Measurements from ENCODE around the gene AGO1. TPM values are rescaled to one million over a fixed set of nuclear protein-coding genes. Genes with fewer than 3 reads are reported as not detected.

Gene AGO1
- total and polyA plus RNA-seq, 2 of the 13 experiments (the other 11 are each of a cell fraction or from before 2014, with no cell fraction given) = 9.2 to 18.6 TPM

DNA sequence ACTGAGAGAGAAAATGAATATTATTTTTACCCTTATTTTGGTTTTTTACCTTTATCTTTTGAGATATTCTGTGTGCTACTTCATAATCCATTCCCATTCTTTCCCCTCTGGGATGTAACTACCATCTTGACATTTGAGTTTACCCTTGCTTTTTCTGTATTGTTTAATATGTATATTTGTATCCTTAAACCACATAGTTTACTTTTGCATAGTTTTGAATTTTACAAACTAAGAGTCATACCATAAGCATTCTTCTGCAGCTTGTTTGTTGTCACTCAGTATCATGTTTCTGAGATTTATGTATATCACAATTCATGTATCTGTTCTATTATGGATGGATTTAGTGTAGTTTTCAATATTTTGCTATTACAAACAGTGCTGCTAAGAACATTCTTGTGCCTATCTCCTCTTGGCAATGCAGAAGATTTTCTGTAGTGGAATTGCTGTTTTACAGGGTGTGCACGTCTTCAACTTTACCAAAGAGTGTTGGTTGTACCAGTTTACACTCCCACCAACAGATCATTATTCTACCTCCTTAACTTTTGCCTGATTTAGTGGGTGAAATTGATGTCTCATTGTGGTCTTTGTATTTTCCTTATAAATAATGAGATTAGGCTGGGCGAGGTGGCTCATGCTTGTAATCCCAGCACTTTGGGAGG is 12.2 kb upstream of the AGO1 start:
- H3K9ac ChIP-seq (ENCODE audit: insufficient read depth, low read depth, low read length) = no peak overlapping the region
- ATAC-seq (no peak), FAIRE-seq (no peak), DNase-seq (ENCODE audit: low spot score) (no peak)
- H3K4me1 ChIP-seq (ENCODE audit: insufficient read depth, low read length) = peaks cover 15% of the 10 kb centered on the region
- no peak for TF ChIP-seq YEATS2 (CRISPR knock-in tag; IDR thresholded peaks at IDR 0.05; ENCODE audit: borderline replicate concordance)
- TF ChIP-seq ZNF749 (CRISPR knock-in tag; IDR thresholded peaks at IDR 0.05; ENCODE audit: borderline replicate concordance) = no peak
- TF ChIP-seq ZNF549 (CRISPR knock-in tag; IDR thresholded peaks at IDR 0.05) = no peak
- no peak for TF ChIP-seq ZNF567 (CRISPR knock-in tag; IDR thresholded peaks at IDR 0.05; ENCODE audit: borderline replicate concordance)
- no peak for TF ChIP-seq MAFK (conservative IDR thresholded peaks at IDR 0.05 in 1 of 2, IDR thresholded peaks at IDR 0.05 in 1 of 2; ENCODE audit: low read length in 2 of 2)
- TF ChIP-seq, protein P1, sequence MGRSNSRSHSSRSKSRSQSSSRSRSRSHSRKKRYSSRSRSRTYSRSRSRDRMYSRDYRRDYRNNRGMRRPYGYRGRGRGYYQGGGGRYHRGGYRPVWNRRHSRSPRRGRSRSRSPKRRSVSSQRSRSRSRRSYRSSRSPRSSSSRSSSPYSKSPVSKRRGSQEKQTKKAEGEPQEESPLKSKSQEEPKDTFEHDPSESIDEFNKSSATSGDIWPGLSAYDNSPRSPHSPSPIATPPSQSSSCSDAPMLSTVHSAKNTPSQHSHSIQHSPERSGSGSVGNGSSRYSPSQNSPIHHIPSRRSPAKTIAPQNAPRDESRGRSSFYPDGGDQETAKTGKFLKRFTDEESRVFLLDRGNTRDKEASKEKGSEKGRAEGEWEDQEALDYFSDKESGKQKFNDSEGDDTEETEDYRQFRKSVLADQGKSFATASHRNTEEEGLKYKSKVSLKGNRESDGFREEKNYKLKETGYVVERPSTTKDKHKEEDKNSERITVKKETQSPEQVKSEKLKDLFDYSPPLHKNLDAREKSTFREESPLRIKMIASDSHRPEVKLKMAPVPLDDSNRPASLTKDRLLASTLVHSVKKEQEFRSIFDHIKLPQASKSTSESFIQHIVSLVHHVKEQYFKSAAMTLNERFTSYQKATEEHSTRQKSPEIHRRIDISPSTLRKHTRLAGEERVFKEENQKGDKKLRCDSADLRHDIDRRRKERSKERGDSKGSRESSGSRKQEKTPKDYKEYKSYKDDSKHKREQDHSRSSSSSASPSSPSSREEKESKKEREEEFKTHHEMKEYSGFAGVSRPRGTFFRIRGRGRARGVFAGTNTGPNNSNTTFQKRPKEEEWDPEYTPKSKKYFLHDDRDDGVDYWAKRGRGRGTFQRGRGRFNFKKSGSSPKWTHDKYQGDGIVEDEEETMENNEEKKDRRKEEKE (IDR thresholded peaks at IDR 0.05) = no peak
- TF ChIP-seq KLF15 (CRISPR knock-in tag; IDR thresholded peaks at IDR 0.05; ENCODE audit: borderline replicate concordance) = no peak
- no peak for TF ChIP-seq ZNF205 (CRISPR knock-in tag; IDR thresholded peaks at IDR 0.05)
- no peak for TF ChIP-seq RARA (CRISPR knock-in tag; IDR thresholded peaks at IDR 0.05)
- no peak for TF ChIP-seq NCOA2 (CRISPR knock-in tag; IDR thresholded peaks at IDR 0.05)
- TF ChIP-seq ZNF44 (CRISPR knock-in tag; IDR thresholded peaks at IDR 0.05) = no peak
- no peak for TF ChIP-seq NFKBIZ (CRISPR knock-in tag; IDR thresholded peaks at IDR 0.05)
- TF ChIP-seq ZNF83 (CRISPR knock-in tag; IDR thresholded peaks at IDR 0.05; ENCODE audit: borderline replicate concordance) = no peak
- no peak for TF ChIP-seq ZBTB20 (CRISPR knock-in tag; IDR thresholded peaks at IDR 0.05; ENCODE audit: borderline replicate concordance, low read depth)
- TF ChIP-seq ZNF543 (CRISPR knock-in tag; IDR thresholded peaks at IDR 0.05) = no peak
- no peak for TF ChIP-seq ZNF256 (CRISPR knock-in tag; conservative IDR thresholded peaks at IDR 0.05)
- no peak for TF ChIP-seq FOXC1 (CRISPR knock-in tag; IDR thresholded peaks at IDR 0.05; ENCODE audit: borderline replicate concordance)
- TF ChIP-seq, protein P2, sequence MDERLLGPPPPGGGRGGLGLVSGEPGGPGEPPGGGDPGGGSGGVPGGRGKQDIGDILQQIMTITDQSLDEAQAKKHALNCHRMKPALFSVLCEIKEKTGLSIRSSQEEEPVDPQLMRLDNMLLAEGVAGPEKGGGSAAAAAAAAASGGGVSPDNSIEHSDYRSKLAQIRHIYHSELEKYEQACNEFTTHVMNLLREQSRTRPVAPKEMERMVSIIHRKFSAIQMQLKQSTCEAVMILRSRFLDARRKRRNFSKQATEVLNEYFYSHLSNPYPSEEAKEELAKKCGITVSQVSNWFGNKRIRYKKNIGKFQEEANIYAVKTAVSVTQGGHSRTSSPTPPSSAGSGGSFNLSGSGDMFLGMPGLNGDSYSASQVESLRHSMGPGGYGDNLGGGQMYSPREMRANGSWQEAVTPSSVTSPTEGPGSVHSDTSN (CRISPR knock-in tag; IDR thresholded peaks at IDR 0.05) = no peak
- TF ChIP-seq ZNF253 (CRISPR knock-in tag; IDR thresholded peaks at IDR 0.05; ENCODE audit: borderline replicate concordance) = no peak
- no peak for TF ChIP-seq KDM5A (IDR thresholded peaks at IDR 0.05; ENCODE audit: borderline replicate concordance, low read length)
- H3K9me3 ChIP-seq (ENCODE audit: low read length) = no peaks in the 10 kb centered on the region
- no peaks in the 10 kb centered on the region for H4K20me1 ChIP-seq (ENCODE audit: insufficient read depth, low read length)
- no TSS peak for BruUV-seq (replicated peaks)
- no peak overlapping the region for H2AFZ ChIP-seq (ENCODE audit: low read length)
- ChIA-PET CTCF (ENCODE audit: low intra/inter-chr PET ratio, low total read pairs) (no interaction called here), POLR2A (no interaction called here)
- no peaks in the 10 kb centered on the region for H3K79me2 ChIP-seq (ENCODE audit: insufficient read depth, low read length)
- H3K4me2 ChIP-seq (ENCODE audit: low read depth, low read length) = no peak overlapping the region
- H3K27ac ChIP-seq (ENCODE audit: extremely low read length, insufficient read depth, low read length) = no peak overlapping the region
- no peaks in the 10 kb centered on the region for H3K36me3 ChIP-seq (replicated peaks in 1 of 2; ENCODE audit: control insufficient read depth in 1 of 2, insufficient read depth in 2 of 2, low read length in 2 of 2)
- no peaks in the 10 kb centered on the region for H3K27me3 ChIP-seq (ENCODE audit: control insufficient read depth in 1 of 2, insufficient read depth in 2 of 2, low read length in 2 of 2)
- no peak overlapping the region for H3K4me3 ChIP-seq (replicated peaks in 1 of 3; ENCODE audit: insufficient read depth in 1 of 3, low read depth in 2 of 3, low read length in 3 of 3)
- whole genome bisulfite sequencing (ENCODE audit: low lambda C conversion rate) = 60% methylated on average over 2 of the region's 2 CpGs
- intact Hi-C loops (cut with micrococcal nuclease; ENCODE audit: unreplicated experiment) = no loop called here
- in situ Hi-C loops (cut with HindIII; ENCODE audit: extremely low pct_ligation_motif_present, low pct_unique_long_range_greater_than_20kb) = no loop called here
